CD4-positive, alpha-beta T cell treated with Interleukin-15 for 4 hours (primary cell): ENCODE data around the gene AFAP1L1.
"Not testable (repeated sequence)": the region's sequence is repeated elsewhere in the genome, so short reads cannot be mapped to it uniquely, and the experiment has no call there.

Source experiments
- DNase-seq: peaks from one replicate; pipeline ENCODE4 v3.0.0-alpha.2; 2020; ENCODE audit warnings: low spot score

The AFAP1L1 gene

GRCh38 chr5:149374303-149374702 is 102.6 kb downstream of the AFAP1L1 start:
- DNase-seq, result no peak

GRCh38 chr5:149374801-149375200 is 103.1 kb downstream of the AFAP1L1 start:
- no peak for DNase-seq

GRCh38 chr5:149375434-149375833 is 103.8 kb downstream of the AFAP1L1 start:
- DNase-seq, result no peak

- DNase-seq, result no peak
Observed at GRCh38 chr5:149376104-149376503, 104.4 kb downstream of the AFAP1L1 start.

GRCh38 chr5:149376711-149377447 is 105.2 kb downstream of the AFAP1L1 start:
- DNase-seq, result no peak

GRCh38 chr5:149378241-149378820 is 106.7 kb downstream of the AFAP1L1 start:
- DNase-seq, result no peak

GRCh38 chr5:149379177-149379761 is 107.6 kb downstream of the AFAP1L1 start, which contains the start of gene IL17B:
Gene IL17B, minus strand, starts transcription at chr5:149379292. Its CDS starts 67 bp downstream, at chr5:149379225.
- DNase-seq, result no peak

GRCh38 chr5:149379818-149380374 is 108.2 kb downstream of the AFAP1L1 start:
- no peak for DNase-seq

- no peak for DNase-seq
Observed at GRCh38 chr5:149380466-149381121, 108.9 kb downstream of the AFAP1L1 start.

GRCh38 chr5:149381261-149381985 is 109.8 kb downstream of the AFAP1L1 start:
- DNase-seq, result no peak

- DNase-seq, result peak; percentile 69
Observed at GRCh38 chr5:149381986-149382338, 110.3 kb downstream of the AFAP1L1 start.

- no peak for DNase-seq
Observed at GRCh38 chr5:149382517-149383220, 111.0 kb downstream of the AFAP1L1 start.

GRCh38 chr5:149383399-149383798 is 111.7 kb downstream of the AFAP1L1 start:
- no peak for DNase-seq

GRCh38 chr5:149386166-149386565 is 114.5 kb downstream of the AFAP1L1 start:
- DNase-seq, result no peak

GRCh38 chr5:149387081-149387631 is 115.5 kb downstream of the AFAP1L1 start:
- DNase-seq, result no peak

GRCh38 chr5:149387982-149388381 is 116.3 kb downstream of the AFAP1L1 start:
- no peak for DNase-seq

GRCh38 chr5:149388498-149389190 is 117.0 kb downstream of the AFAP1L1 start:
- no peak for DNase-seq

GRCh38 chr5:149389552-149390495 is 118.2 kb downstream of the AFAP1L1 start:
- no peak for DNase-seq

- not testable (repeated sequence) for DNase-seq
Observed at GRCh38 chr5:149391076-149391475, 119.4 kb downstream of the AFAP1L1 start.
